ENCODE measurements around the gene CNN1.
"Not testable (repeated sequence)": the region's sequence is repeated elsewhere in the genome, so short reads cannot be mapped to it uniquely, and the experiment has no call there.

The CNN1 gene

GRCh38 chr19:11566164-11566563 is 27.5 kb downstream of the CNN1 start:
- no peak for DNase-seq (ENCODE audit: low spot score)

- no peak for DNase-seq (ENCODE audit: low spot score)
Measured at GRCh38 chr19:11570039-11570462, 31.4 kb downstream of the CNN1 start.

GRCh38 chr19:11573354-11573753 is 34.7 kb downstream of the CNN1 start:
- not testable (repeated sequence) for DNase-seq (ENCODE audit: low spot score)

GRCh38 chr19:11573763-11574162 is 35.1 kb downstream of the CNN1 start:
- not testable (repeated sequence) for DNase-seq (ENCODE audit: low spot score)

GRCh38 chr19:11574689-11575088 is 36.0 kb downstream of the CNN1 start:
- DNase-seq (ENCODE audit: low spot score): no peak

- no peak for DNase-seq (ENCODE audit: low spot score)
Measured at GRCh38 chr19:11576227-11576626, 37.6 kb downstream of the CNN1 start.

- no peak for DNase-seq (ENCODE audit: low spot score)
Measured at GRCh38 chr19:11577451-11578257, 39.0 kb downstream of the CNN1 start, which contains the start of gene ACP5. Gene ACP5 (minus strand): TSS chr19:11577645. CDS start chr19:11577317, 328 bp downstream.

GRCh38 chr19:11578258-11579142 is 39.8 kb downstream of the CNN1 start:
- DNase-seq (ENCODE audit: low spot score): no peak

- no peak for DNase-seq (ENCODE audit: low spot score)
Measured at GRCh38 chr19:11580116-11580515, 41.5 kb downstream of the CNN1 start.

- no peak for DNase-seq (ENCODE audit: low spot score)
Measured at GRCh38 chr19:11581740-11582139, 43.1 kb downstream of the CNN1 start.

- no peak for DNase-seq (ENCODE audit: low spot score)
Measured at GRCh38 chr19:11586331-11586730, 47.7 kb downstream of the CNN1 start.

GRCh38 chr19:11587302-11587974 is 48.8 kb downstream of the CNN1 start:
- peak; percentile 56 for DNase-seq (ENCODE audit: low spot score)

GRCh38 chr19:11587975-11588631 is 49.5 kb downstream of the CNN1 start:
- DNase-seq (ENCODE audit: low spot score): no peak

GRCh38 chr19:11594084-11594483 is 55.4 kb downstream of the CNN1 start:
- no peak for DNase-seq (ENCODE audit: low spot score)

GRCh38 chr19:11596156-11596555 is 57.5 kb downstream of the CNN1 start:
- DNase-seq (ENCODE audit: low spot score): no peak

- peak; percentile 98 for DNase-seq (ENCODE audit: low spot score)
Measured at GRCh38 chr19:11597202-11598102, 58.8 kb downstream of the CNN1 start, which contains the start of gene ZNF627. Gene ZNF627 (plus strand): TSS chr19:11597483. CDS start chr19:11597628, 145 bp downstream.

- no peak for DNase-seq (ENCODE audit: low spot score)
Measured at GRCh38 chr19:11598103-11598483, 59.4 kb downstream of the CNN1 start.

- no peak for DNase-seq (ENCODE audit: low spot score)
Measured at GRCh38 chr19:11598746-11599145, 60.1 kb downstream of the CNN1 start.

GRCh38 chr19:11599704-11600103 is 61.1 kb downstream of the CNN1 start:
- DNase-seq (ENCODE audit: low spot score): not testable (repeated sequence)
